Activated T-helper 9 cell treated with anti-CD3 and anti-CD28 coated beads, Interleukin-2, amount 50 U/mL, for 16 hours (primary cell): Measurements from ENCODE around the gene OR10V1.

Experiments
- DNase-seq: peaks from one replicate; pipeline ENCODE4 v3.0.0-alpha.2; 2020; ENCODE audit warnings: low read depth

Gene OR10V1, protein sequence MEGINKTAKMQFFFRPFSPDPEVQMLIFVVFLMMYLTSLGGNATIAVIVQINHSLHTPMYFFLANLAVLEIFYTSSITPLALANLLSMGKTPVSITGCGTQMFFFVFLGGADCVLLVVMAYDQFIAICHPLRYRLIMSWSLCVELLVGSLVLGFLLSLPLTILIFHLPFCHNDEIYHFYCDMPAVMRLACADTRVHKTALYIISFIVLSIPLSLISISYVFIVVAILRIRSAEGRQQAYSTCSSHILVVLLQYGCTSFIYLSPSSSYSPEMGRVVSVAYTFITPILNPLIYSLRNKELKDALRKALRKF

DNA sequence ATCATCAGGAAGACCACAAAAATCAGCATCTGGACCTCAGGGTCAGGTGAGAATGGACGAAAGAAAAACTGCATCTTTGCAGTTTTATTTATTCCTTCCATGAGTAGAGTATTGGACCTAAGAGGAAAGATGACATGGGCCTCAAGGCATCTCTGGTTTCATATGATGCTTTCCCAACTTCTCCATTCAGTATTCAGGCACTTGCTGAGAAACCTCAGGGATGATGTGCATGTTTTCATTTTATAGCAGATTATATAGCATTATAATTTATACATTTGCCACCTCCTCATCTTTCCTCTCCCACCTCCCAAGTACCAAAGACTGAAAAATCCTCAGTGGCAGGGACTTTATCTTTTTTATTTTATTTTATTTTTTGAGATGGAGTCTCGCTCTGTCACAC is at the start of gene OR10V1:
OR10V1 (minus strand) TSS at position 101 of the 400 bp plus-strand sequence; CDS start at position 101, 0 bp downstream.
- DNase-seq = no peak

DNA sequence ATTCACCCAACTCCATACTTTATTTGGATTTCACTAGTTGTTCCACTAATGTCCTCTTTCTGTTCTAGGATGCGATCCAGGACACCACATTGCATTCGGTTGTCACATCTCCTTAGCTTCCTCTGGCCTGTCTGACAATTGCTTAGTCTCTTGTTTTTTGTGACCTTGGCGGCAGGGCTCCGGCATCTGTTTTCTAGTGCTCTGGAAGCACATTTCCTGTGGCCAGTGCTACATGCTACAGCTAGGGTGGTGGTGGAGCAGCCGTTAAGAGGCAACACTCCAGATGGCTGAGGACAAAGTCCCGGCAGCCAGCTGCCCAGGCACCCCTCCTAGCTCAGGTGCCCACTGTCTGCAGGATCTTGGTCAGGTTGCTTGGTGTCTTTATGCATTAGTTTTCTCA is 48.3 kb upstream of the OR10V1 start:
- no peak for DNase-seq

DNA sequence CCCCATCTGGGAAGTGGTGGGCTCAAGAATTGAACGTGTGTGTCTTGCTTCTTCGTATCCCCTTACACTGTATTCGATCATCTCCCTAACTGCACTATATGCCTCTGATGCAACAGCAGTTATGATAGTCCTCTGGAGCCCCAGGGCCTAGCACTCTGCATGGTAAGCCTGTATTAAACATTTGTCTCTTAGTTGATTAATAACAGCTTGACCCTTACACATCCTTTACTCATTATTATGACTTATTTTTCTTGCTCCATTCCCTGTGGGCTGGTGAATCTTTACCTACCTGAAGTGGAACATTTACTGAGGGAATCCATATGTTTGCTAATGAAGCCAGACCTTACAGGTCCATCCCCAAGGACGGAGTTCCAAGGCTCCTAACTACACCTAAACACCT is 47.1 kb upstream of the OR10V1 start:
- no peak for DNase-seq

DNA sequence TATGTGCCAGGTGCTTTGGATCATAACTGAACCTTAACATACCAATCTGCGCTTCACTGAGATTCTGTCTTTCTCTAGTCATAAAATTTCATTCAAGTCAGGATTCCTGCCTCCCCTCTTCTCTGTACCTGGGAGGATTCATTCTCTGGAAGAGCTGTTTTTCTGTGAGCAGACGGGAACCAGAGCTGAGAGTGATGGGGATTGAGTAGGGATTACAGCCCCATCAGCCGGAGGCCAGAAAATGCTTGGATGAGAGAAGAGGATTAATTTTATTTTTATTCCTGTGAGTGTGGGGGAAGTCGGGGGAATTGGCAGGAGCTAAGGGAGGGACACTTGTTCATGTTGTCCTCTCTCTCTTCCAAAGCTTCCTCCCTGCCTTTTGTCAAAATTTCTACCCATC is 46.3 kb upstream of the OR10V1 start:
- no peak for DNase-seq

DNA sequence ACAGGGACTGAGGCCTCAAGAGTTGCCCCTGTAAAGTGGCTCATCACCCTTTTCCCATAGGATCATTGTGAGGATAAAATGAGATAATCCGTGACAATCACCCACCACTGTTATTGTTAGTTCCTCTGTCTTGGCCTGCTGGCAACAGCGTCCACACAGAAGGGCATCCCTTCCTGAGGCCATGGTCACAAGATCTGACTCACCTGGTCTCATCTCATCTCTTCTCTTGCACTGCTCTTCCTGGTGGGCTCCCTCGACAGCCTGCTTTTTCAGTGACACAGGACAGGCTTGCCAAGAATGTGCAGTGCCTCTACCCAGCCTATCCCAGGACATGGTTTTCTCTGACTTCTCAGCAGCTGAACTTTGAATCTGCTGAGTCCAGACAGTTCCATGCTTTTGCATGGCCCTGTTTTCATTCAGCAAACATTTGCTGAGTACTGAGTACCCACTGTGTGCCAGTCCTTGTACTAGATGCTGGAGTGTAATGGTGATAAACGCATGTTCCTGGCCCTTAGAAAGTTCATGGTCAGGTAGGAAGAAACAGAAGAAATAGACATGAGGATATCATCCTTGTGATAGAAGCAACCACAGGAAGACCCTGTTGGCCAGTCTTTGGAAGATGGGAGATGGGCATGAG is 44.9 kb upstream of the OR10V1 start:
- no peak for DNase-seq

DNA sequence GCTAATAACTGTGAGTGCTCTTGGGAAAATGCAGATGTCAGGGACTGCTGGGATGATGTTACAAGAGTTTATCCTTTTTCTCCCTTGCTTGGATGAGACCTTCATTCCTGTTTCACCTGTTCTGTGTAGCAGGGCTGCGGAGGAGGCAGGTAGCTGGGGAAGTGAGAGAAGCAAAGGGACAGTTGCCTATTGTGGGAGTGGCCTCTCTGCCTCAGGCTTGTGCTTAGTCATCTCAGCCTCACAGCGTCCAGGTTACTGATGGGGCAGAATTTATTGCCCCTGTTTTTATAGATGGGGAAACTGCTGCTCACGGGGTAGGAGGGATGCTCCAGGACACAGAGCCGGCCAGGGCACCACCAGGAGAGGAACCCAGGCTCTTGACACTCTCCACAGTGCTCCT is 43.2 kb upstream of the OR10V1 start:
- DNase-seq = no peak

DNA sequence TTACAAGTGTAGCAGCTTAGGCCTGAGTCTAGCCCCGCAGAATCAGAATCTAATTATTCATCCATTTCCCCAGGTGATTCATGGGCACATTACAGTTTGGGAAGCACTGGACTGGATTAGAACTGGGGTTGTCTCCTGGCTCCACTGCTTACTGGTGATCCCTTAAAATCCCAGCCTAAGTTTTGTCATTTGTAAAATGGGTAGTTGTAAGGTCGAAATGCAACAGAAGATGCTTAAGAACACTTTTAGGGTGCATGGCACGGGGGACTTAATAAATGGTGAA is 42.9 kb upstream of the OR10V1 start:
- no peak for DNase-seq

DNA sequence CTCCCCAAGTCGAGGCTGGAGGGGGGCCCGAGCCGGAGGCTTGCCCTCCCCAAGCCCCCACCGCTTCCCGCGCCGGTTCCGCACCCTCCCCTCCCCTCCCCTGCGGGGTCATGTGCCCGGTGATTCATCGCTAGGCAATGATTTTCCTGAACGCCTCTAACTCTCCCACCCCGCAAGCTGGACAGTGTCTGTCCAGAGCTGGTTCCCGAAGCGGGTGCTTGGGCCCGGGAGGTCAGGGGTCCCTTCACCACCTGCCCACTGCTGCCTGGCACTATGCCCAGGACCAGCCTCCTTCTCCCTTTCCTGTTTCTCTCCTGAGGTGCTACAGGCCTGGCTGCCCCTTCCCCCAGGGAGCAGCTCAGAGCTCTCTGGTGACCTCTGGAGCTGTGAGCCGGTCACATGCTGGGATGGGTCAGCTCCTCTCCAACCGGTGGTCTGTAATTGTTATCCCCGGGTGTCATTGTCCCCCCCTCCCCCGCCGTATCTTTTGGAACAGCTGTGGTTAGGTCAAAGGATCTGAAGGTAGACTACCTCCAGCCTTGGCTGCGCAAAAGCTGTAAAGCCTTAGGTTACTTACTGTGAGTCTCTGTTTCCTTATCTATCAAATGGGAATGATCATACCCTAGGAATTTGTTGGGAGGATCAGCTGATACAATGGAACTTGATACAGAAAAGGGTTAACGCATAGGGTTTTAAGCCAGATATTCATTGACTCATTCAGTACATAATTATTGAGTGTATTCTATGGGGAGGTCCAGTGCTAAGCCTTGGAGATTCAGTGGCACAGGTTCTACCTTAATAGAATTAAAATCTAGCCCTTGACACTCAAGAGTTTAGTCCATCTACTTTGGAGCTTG is 42.3 kb upstream of the OR10V1 start:
- peak; percentile 39 for DNase-seq

DNA sequence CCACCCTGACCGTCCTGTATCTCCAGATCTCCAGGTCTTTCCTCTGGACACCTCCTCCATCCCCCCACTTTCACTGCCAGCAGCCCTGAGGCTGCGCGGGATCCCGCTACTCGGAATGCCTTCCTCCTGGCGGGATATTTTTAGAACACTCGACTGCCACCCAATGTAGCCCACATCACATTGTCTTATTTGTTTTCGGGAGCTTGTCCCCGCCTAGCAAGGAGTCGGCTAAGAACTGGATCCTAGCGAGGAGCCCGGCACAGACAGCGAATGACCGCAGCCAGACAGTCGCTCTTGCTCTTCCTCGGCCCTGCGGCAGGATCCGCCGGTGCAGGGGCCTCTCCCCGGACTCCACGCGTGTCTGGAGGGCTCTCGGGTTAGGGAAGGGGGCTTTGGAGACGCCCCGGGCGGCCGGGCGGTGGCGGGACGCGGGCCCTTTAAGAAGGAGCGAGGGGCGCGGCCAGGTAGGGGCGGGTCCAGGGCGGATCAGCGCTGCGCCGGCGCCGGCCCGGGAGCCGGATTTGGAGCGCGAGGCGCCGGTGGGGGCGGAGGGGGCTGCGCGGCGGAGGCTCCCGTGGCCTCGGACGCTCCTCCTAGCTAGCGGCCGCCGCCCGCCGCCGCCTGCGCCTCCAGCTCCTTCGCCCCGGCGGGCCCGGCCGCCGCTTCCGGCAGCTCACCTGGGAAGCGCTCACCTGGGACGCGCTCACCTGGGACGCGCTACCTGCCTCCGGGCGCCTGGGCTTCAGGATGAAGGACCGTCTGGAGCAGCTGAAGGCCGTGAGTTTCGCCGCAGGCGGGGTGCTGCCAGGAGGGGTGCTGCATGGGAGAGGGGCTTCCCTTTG is 41.4 kb upstream of the OR10V1 start, which contains the start of gene STX3:
STX3 (plus strand) TSS at position 518 of the 842 bp plus-strand sequence; CDS start at position 748, 230 bp downstream.
- peak; percentile 61 for DNase-seq

DNA sequence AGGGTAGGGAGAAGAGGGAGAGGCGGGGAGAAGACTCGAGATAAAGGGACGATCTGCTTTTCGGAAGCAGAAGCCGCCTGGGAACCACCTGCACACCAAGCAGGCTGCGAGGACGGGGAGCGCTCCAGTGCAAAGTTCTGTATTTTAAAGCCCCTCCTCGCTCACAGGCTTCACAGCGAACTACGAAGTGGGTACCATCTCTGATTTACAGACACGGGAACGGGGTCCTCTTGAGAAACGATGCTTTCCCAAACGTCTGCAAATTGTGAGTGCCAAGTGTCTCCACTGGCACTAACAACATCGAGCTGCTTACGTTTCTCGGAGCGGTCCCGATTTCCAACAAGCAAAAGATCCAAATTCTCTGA is 40.8 kb upstream of the OR10V1 start:
- no peak for DNase-seq

DNA sequence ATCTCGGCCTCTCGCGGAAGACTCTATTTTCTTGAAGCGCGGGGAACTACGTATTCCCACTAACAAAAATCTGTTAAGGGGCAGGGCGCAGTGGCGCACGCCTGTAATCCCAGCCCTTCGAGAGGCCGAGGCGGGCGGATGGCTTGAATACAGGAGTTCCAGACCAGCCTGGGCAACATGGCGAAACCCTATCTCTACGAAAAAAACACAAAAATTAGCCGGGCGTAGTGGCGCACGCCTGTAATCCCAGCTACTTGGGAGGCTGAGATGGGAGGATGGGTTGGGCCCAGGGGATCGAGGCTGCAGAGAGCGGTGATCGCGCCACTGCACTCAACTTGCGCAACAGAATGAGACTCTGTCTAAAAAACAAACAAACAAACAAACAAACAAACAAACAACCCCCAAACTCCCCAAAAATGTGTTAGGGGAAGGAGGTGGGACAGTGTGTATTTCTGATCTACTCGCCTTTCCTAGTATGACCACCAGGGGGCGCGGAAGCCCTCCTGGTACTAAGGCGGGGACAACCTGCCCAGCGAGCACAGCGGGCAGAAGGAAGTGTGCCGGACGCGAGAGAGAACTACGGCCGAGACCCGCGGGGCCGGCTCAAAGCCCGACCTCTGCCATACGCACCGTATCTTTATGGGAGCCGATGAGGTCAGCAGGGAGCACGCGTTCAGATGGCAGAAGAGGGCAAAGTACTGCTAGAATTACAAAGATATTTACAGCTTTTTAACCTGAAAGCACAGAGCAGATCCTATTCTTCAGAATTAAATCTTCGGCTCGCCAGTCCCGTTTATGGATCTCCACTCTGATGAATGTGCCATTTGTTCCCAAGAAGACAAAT is 40.2 kb upstream of the OR10V1 start:
- peak; percentile 76 for DNase-seq

DNA sequence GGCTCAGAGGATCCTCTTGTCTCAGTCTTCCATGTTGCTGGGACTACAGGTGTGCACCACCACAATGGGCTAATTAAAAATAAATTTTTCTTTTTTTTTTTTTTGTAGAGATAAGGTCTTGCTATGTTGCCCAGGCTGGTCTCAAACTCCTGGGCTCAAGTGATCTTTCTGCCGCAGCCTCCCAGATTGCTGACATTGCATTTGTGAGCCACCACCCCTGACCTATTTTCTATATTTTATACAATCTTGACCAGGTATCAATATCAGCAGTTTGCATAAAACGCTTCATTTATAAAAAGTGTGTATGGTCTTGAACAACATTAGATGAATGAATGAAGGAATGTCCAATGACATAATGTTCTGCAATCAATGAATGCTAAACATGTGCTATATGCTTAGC is 32.5 kb upstream of the OR10V1 start:
- no peak for DNase-seq

DNA sequence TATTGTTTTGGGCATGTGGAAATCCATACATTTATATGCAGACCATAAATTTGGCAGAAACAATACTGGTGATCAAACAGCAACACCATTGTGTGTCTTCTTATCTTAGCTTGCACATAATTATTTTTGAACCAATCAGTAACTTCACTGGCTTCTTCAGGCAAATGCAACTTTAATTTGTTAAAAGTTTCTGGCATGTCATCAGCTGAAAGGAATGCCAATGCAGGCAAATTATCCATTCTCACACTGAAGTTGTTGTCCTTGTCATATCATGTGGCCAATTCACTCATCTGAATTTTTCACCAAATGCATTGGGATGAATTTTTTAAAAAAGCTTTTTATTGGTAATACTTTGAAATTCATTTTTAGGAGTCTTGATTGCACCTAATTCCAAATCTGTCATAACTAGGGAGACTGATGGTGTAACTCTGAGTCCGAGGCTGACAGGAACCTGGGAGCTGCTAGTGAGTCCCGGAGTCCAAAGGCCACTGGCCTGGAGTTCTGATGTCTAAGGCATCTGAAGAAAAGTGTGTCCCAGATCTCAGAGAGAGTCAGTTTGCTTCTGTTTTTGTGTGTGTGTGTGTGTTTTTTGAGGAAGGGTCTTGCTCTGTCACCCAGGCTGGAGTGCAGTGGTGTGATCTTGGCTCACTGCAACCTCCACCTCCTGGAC is 17.4 kb upstream of the OR10V1 start:
- DNase-seq = no peak

DNA sequence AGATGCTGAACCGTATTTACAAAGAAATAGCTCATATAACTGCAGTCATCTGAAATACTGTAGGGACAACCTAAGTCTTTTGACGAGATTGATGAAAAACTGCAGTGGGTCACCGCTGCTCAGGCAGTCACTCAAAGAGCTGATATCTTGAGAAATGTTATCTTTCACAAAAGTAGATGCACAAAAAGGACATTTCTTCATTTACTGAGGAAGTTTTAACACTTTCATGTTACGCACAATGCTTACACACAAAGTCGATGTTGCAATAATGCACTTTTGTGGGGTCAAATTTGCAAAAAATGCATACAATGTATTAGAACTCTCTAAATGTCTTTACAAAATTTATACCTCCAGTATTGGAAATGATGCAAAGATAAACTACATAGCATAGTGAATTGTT is 16.2 kb upstream of the OR10V1 start:
- DNase-seq = no peak

DNA sequence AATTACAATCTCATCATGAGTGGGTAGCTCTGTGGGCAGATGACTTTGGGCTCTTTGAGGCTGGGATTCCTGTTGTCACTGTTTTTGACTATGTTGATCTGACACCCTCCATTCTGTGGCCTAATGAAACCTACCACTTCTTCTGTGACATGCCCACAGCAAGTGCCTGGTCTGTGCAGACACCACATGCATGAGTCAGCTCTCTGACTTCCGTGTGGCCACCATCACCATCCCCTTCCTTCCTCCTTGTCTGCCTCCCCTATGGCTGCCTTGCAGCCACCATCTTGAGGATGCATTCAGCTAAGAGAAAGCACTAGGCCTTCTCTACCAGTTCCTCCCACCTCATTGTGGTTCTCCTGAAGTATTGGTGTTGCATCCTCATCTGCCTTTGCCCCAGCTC is 15.3 kb upstream of the OR10V1 start:
- no peak for DNase-seq

DNA sequence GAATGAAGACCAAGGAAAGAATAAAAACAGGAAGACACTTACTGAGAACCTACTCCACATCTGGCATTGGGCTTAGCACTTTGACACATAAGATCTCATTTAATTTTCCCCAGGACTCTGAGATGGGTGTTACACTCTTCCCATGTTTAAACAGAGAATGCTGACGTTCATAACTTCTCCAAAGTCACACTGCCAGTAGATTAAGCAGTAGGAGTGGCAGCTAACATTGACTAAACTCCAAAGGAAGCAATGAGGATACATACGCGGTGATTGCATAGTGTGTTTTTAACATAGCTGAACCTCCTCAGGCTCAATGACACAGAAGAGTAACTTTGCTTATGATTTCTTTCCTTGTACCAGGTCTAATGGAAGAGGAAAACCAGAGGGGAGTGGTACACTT is 14.5 kb upstream of the OR10V1 start:
- DNase-seq = no peak

DNA sequence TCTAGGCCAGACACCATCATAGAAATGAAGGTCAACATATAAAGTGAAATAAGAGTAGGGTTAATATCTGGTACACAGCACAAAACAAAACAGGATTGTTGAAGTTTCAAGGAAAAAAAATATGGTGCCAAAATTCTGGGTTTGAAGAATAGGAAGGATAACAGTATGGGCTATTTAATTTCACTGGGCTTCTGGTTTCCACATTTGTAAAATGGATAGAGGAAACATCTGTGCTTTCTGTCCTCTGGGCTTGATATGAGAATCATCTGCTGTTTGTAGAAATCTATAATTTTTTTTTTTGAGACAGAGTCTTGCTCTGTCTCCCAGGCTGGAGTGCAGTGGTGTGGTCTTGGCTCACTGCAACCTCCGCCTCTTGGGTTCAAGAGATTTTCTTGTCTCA is 13.8 kb upstream of the OR10V1 start:
- DNase-seq = no peak

DNA sequence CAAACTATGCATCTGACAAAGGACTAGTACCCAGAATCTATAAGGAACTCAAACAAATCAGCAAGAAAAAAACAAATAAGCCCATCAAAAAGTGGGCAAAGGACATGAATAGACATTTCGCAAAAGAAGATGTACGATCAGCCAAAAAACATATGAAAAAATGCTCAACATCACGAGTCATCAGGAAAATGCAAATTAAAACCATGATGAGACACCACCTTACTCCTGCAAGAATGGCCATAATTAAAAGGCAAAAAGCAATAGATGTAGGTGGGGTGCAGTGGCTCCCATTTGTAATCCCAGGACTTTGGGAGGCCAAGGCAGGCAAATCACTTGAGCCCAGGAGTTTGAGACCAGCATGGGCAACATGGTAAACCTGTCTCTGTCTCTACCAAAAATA is 10.4 kb upstream of the OR10V1 start:
- DNase-seq = no peak

DNA sequence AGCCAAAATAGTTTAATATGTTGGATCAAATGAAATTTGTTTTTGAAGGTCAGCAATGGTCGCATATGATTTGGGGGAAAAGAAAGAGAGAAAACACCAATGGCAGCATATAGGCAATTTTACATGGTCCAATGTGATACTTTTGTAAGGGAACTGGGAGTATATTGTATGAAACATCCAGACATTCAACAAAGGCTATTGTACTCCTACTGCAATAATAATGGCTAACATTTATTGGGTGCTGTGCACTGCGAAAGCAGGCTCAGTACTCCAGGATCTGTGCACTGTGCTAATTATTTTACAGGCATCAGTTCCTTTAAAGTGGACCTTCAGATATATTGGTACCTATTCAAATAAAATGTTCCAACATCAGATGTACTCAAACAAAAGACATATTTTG is 5.9 kb upstream of the OR10V1 start:
- no peak for DNase-seq

DNA sequence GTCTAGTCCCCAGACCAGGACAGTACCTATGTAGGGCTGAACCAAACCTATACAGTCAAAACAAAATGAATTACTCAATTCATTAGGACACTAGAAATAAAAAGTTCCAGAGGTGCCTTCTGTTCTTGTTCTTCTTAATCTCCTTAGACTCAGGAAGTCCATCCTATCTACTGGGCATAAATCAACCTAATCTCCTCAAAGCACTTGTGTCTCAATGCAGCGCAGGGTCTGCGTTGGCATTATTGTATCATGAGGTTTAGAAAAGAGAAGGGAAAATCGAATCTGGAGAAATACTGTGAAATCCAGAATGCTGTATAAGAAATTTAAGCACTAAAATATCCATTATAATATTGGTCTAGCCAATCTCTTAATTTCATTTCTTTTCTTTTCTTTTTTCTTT is 2.4 kb upstream of the OR10V1 start:
- no peak for DNase-seq
